K562 (cell line): ENCODE results near the gene MAP3K2. TPM values are rescaled to one million over a fixed set of nuclear protein-coding genes. Genes with fewer than 3 reads are reported as not detected.

ENCODE experiments used
- ATF1 ChIP-seq, 2 experiments: fragments of 450-650 bp in 1 of 2; IDR thresholded peaks; 2 replicates each; pipeline ENCODE4 v1.6.1; 2016; ENCODE audit warnings: missing compliant biosample characterization in 1 of 2, missing genetic modification characterization in 1 of 2
- ATF7 ChIP-seq: fragments of 450-650 bp; IDR thresholded peaks from 2 replicates; pipeline ENCODE4 v1.7.1; 2014; ENCODE audit warnings: mild to moderate bottlenecking, moderate library complexity
- CEBPG ChIP-seq, 3 experiments: fragments of 200-800 bp in 1 of 3; sonication (Bioruptor generic) in 1 of 3; sonication (generic) in 1 of 3; formaldehyde crosslinking in 1 of 3; IDR thresholded peaks in 2 of 3; conservative IDR thresholded peaks in 1 of 3; 2 replicates each; pipeline versions ENCODE4 v1.6.1 to v1.8.0; 2016 to 2022; ENCODE audit warnings: missing compliant biosample characterization in 2 of 3, missing genetic modification characterization in 2 of 3, mild to moderate bottlenecking in 1 of 3, missing genetic modification reagents in 1 of 3
- CREB1 ChIP-seq, 2 experiments: sonication (generic) in 1 of 2; formaldehyde crosslinking in 1 of 2; IDR thresholded peaks; 2 replicates each; pipeline versions ENCODE4 v1.6.1 to v1.8.0; 2012 to 2022; ENCODE audit warnings: inconsistent platforms in 1 of 2, mild to moderate bottlenecking in 1 of 2, missing genetic modification reagents in 1 of 2, moderate library complexity in 1 of 2
- CREM ChIP-seq: IDR thresholded peaks from 2 replicates; pipeline ENCODE4 v1.6.1; 2014; ENCODE audit warnings: antibody characterized with exemption, low read depth
- CXXC5 ChIP-seq: fragments of 250-450 bp; sonication (Bioruptor Pico); IDR thresholded peaks from 2 replicates; pipeline ENCODE4 v1.8.0; 2022; ENCODE audit warnings: inconsistent platforms, mild to moderate bottlenecking, moderate library complexity
- ESRRA ChIP-seq: fragments of 450-650 bp; IDR thresholded peaks from 2 replicates; pipeline ENCODE4 v1.6.1; 2014; ENCODE audit warnings: low read depth, mild to moderate bottlenecking, moderate library complexity, borderline replicate concordance
- FOS ChIP-seq: IDR thresholded peaks from 3 replicates; pipeline ENCODE4 v1.6.1; 2011; ENCODE audit not compliant: insufficient read length; ENCODE audit errors: extremely low read depth
- GATAD2A ChIP-seq: fragments of 450-650 bp; IDR thresholded peaks from 2 replicates; pipeline ENCODE4 v1.6.1; 2017
- MAX ChIP-seq: sonication (generic); formaldehyde crosslinking; IDR thresholded peaks from 2 replicates; pipeline ENCODE4 v1.9.0; 2022; ENCODE audit warnings: mild to moderate bottlenecking, missing genetic modification reagents
- MEIS2 ChIP-seq: fragments of 450-650 bp; IDR thresholded peaks from 2 replicates; pipeline ENCODE4 v1.6.1; 2014; ENCODE audit warnings: mild to moderate bottlenecking; ENCODE audit not compliant: partially characterized antibody
- NFIC ChIP-seq: fragments of 450-650 bp; IDR thresholded peaks from 2 replicates; pipeline ENCODE4 v1.6.1; 2017; ENCODE audit warnings: mild to moderate bottlenecking, inconsistent platforms
- NRF1 ChIP-seq, 2 experiments: fragments of 450-650 bp; IDR thresholded peaks in 1 of 2; conservative IDR thresholded peaks in 1 of 2; 2 replicates each; pipeline ENCODE4 v1.6.1; 2014; ENCODE audit warnings: mild to moderate bottlenecking in 2 of 2
- POLR2H ChIP-seq: IDR thresholded peaks from 2 replicates; pipeline ENCODE4 v1.6.1; 2016; ENCODE audit warnings: missing genetic modification characterization, low read depth, mild to moderate bottlenecking, control low read depth, missing compliant biosample characterization, moderate library complexity
- SMAD4 ChIP-seq: fragments of 250-450 bp; sonication (Bioruptor Pico); conservative IDR thresholded peaks from 2 replicates; pipeline ENCODE4 v1.8.0; 2021; ENCODE audit warnings: inconsistent platforms, mild to moderate bottlenecking, moderate library complexity
- SRSF1 ChIP-seq: fragments of 200-400 bp; formaldehyde crosslinking; IDR thresholded peaks from 2 replicates; pipeline ENCODE4 v1.6.1; 2017; ENCODE audit warnings: mild to moderate bottlenecking, low read depth, low read length, moderate library complexity
- ZEB2 ChIP-seq: fragments of 450-650 bp; IDR thresholded peaks from 2 replicates; pipeline ENCODE4 v1.6.1; 2016
- ZFP91 ChIP-seq: sonication (generic); formaldehyde crosslinking; IDR thresholded peaks from 2 replicates; pipeline ENCODE4 v1.8.0; 2022; ENCODE audit warnings: mild to moderate bottlenecking, missing genetic modification reagents
- ZFX ChIP-seq: sonication (generic); formaldehyde crosslinking; IDR thresholded peaks from 2 replicates; pipeline ENCODE4 v1.8.0; 2022; ENCODE audit warnings: mild to moderate bottlenecking, missing genetic modification reagents, moderate library complexity
- ZNF175 ChIP-seq: fragments of 200-800 bp; sonication (Bioruptor generic); IDR thresholded peaks from 2 replicates; pipeline ENCODE4 v1.6.1; 2016; ENCODE audit warnings: low read depth, mild to moderate bottlenecking, missing genetic modification characterization, missing compliant biosample characterization
- ZNF395 ChIP-seq: fragments of 200-800 bp; sonication (Bioruptor generic); IDR thresholded peaks from 2 replicates; pipeline ENCODE4 v1.6.1; 2017; ENCODE audit warnings: missing genetic modification characterization, missing compliant biosample characterization
- ZNF398 ChIP-seq: fragments of 250-450 bp; sonication (Bioruptor Pico); IDR thresholded peaks from 2 replicates; pipeline ENCODE4 v1.8.0; 2021; ENCODE audit warnings: moderate library complexity, mild to moderate bottlenecking, inconsistent platforms
- polyA plus RNA-seq, 8 experiments: library from polyadenylated mRNA; depleted of rRNA in 4 of 8; stranded (reverse) in 5 of 8; unstranded in 3 of 8; fragments of >200 nt; fragmentation: Nextera tagmentation in 2 of 8; fragmentation: Illumina TruSeq in 1 of 8; extraction: Ambion mirVana in 2 of 8; extraction: Trizol in 1 of 8; gene quantifications; 2 replicates each; pipeline versions ENCODE4 v1.2.1 to v1.2.3, GENCODE V29; 2011 to 2014; ENCODE audit warnings: inconsistent platforms in 1 of 8, missing spikeins in 1 of 8
- total RNA-seq, 7 experiments: library from RNA; depleted of rRNA in 6 of 7; stranded (reverse); fragments of >200 nt in 6 of 7; fragmentation: Illumina TruSeq in 2 of 7; extraction: Trizol in 2 of 7; gene quantifications; 2 replicates each; pipeline versions ENCODE4 v1.2.1 to v1.2.3, GENCODE V29; 2011 to 2021; ENCODE audit warnings: low replicate concordance in 1 of 7

MAP3K2 gene
- total and polyA plus RNA-seq, 9 of the 15 experiments (the other 6 are each of a cell fraction or from before 2014, with no cell fraction given) = 1.2 to 14.2 (median 5.7) TPM

- TF ChIP-seq ZEB2 (0 out of 2 replicates have a peak, but pooled peaks have one; percentile 37), GATAD2A (no peak), SMAD4 (CRISPR knock-in tag) (peak; percentile 59), ESRRA (peak; percentile 50; the same call in 1 of the 2 replicates), MAX (CRISPR knock-in tag) (peak; percentile 81), ZFX (peak; percentile 50; the same call in 1 of the 2 replicates), NFIC (peak; percentile 72), SRSF1 (no peak), ZNF175 (CRISPR knock-in tag) (no peak), ZNF398 (CRISPR knock-in tag) (no peak), CREB1 (IDR thresholded peaks at IDR 0.05) (no peak), CREB1 (CRISPR knock-in tag; IDR thresholded peaks at IDR 0.05) (peak; percentile 60; the same call in 1 of the 2 replicates), ZFP91 (no peak), CEBPG (CRISPR knock-in tag; IDR thresholded peaks at IDR 0.05) (no peak), CEBPG (tag; conservative IDR thresholded peaks at IDR 0.05 in 1 of 2, IDR thresholded peaks at IDR 0.05 in 1 of 2) (no peak), POLR2H (tag) (no peak), ATF1 (CRISPR knock-in tag; IDR thresholded peaks at IDR 0.05) (no peak), ATF1 (tag; IDR thresholded peaks at IDR 0.05) (0 out of 2 replicates have a peak, but pooled peaks have one; percentile 34), CXXC5 (CRISPR knock-in tag) (peak; percentile 79), CREM (peak; percentile 47; the same call in 1 of the 2 replicates), ATF7 (peak; percentile 28; the same call in 1 of the 2 replicates), NRF1 (conservative IDR thresholded peaks at IDR 0.05 in 1 of 2, IDR thresholded peaks at IDR 0.05 in 1 of 2) (peak; percentile 15 to 49; a peak in 3 of 4 replicates), FOS (no peak), ZNF395 (CRISPR knock-in tag) (no peak), MEIS2 (peak; percentile 13)
Observed at GRCh38 chr2:127415593-127416505, 28.1 kb upstream of the MAP3K2 start (continued).
